HepG2 (cell line): ENCODE data around the gene HEPACAM. TPM values are rescaled to one million over a fixed set of nuclear protein-coding genes. Genes with fewer than 3 reads are reported as not detected.

ENCODE experiments used
- AKNA ChIP-seq: sonication (generic); formaldehyde crosslinking; IDR thresholded peaks from 2 replicates; pipeline ENCODE4 v1.4.0; 2020; ENCODE audit warnings: missing genetic modification reagents, borderline replicate concordance
- ATAD3A ChIP-seq: sonication (generic); formaldehyde crosslinking; IDR thresholded peaks from 2 replicates; pipeline ENCODE4 v1.4.0; 2020; ENCODE audit warnings: missing genetic modification reagents
- BRF2 ChIP-seq: sonication (generic); formaldehyde crosslinking; IDR thresholded peaks from 2 replicates; pipeline ENCODE4 v1.8.1; 2022; ENCODE audit warnings: mild to moderate bottlenecking, missing genetic modification reagents
- CREB1 ChIP-seq, 2 experiments: fragments of 450-650 bp in 1 of 2; IDR thresholded peaks; 2 replicates each; pipeline ENCODE4 v1.6.1; 2016 to 2017; ENCODE audit warnings: control low read depth in 1 of 2, mild to moderate bottlenecking in 1 of 2, missing compliant biosample characterization in 1 of 2, missing genetic modification characterization in 1 of 2
- FUBP1 ChIP-seq: sonication (generic); formaldehyde crosslinking; IDR thresholded peaks from 2 replicates; pipeline ENCODE4 v1.5.1; 2020; ENCODE audit warnings: missing genetic modification reagents, mild to moderate bottlenecking, borderline replicate concordance
- KDM2A ChIP-seq: sonication (generic); formaldehyde crosslinking; IDR thresholded peaks from 2 replicates; pipeline ENCODE4 v1.4.0; 2020; ENCODE audit warnings: low read depth, missing genetic modification reagents, borderline replicate concordance
- KDM4B ChIP-seq: sonication (generic); formaldehyde crosslinking; IDR thresholded peaks from 2 replicates; pipeline ENCODE4 v1.4.0; 2020; ENCODE audit warnings: missing genetic modification reagents
- KLF11 ChIP-seq: IDR thresholded peaks from 2 replicates; pipeline ENCODE4 v1.6.1; 2016; ENCODE audit warnings: missing compliant biosample characterization
- MAFK ChIP-seq, 2 experiments: IDR thresholded peaks in 1 of 2; conservative IDR thresholded peaks in 1 of 2; 2 replicates each; pipeline ENCODE4 v1.6.1; 2011; ENCODE audit warnings: improper control_type of control experiment in 2 of 2, low read length in 2 of 2
- NFE2 ChIP-seq: sonication (generic); formaldehyde crosslinking; IDR thresholded peaks from 2 replicates; pipeline ENCODE4 v1.4.0; 2020; ENCODE audit warnings: missing genetic modification reagents
- NFKBIZ ChIP-seq: IDR thresholded peaks from 2 replicates; pipeline ENCODE4 v1.6.1; 2018; ENCODE audit warnings: missing genetic modification reagents, missing compliant biosample characterization
- PRPF4 ChIP-seq: fragments of 200-400 bp; formaldehyde crosslinking; IDR thresholded peaks from 2 replicates; pipeline ENCODE4 v1.6.1; 2016; ENCODE audit warnings: low read length, low read depth; ENCODE audit not compliant: poor library complexity, severe bottlenecking
- SATB2 ChIP-seq: sonication (generic); formaldehyde crosslinking; IDR thresholded peaks from 2 replicates; pipeline ENCODE4 v1.5.0; 2020; ENCODE audit warnings: missing genetic modification reagents
- SIN3B ChIP-seq: fragments of 150-350 bp; IDR thresholded peaks from 2 replicates; pipeline ENCODE4 v1.6.1; 2014; ENCODE audit warnings: low read length
- TBX2 ChIP-seq: sonication (generic); formaldehyde crosslinking; IDR thresholded peaks from 2 replicates; pipeline ENCODE4 v1.5.0; 2020; ENCODE audit warnings: missing genetic modification reagents, mild to moderate bottlenecking, borderline replicate concordance
- TGIF2 ChIP-seq: IDR thresholded peaks from 2 replicates; pipeline ENCODE4 v1.6.1; 2016; ENCODE audit warnings: control low read depth, missing compliant biosample characterization
- YY1 ChIP-seq: IDR thresholded peaks from 2 replicates; pipeline ENCODE4 v1.6.1; 2011; ENCODE audit warnings: low read length, low read depth, moderate library complexity, mild to moderate bottlenecking; ENCODE audit not compliant: insufficient read depth, insufficient replicate concordance
- ZBTB21 ChIP-seq: sonication (generic); formaldehyde crosslinking; IDR thresholded peaks from 2 replicates; pipeline ENCODE4 v1.4.0; 2020; ENCODE audit warnings: missing genetic modification reagents
- ZEB1 ChIP-seq: IDR thresholded peaks from 2 replicates; pipeline ENCODE4 v1.6.1; 2012; ENCODE audit warnings: mild to moderate bottlenecking, low read depth, inconsistent platforms; ENCODE audit not compliant: insufficient replicate concordance
- polyA plus RNA-seq, 8 experiments: library from polyadenylated mRNA; depleted of rRNA in 3 of 8; stranded (reverse) in 7 of 8; unstranded in 1 of 8; fragments of >200 nt; fragmentation: Illumina TruSeq in 4 of 8; extraction: Trizol in 4 of 8; gene quantifications; 2 replicates each; pipeline versions ENCODE4 v1.2.1 to v1.2.3, GENCODE V29; 2011 to 2016; ENCODE audit warnings: low read depth in 4 of 8, missing spikeins in 1 of 8, mixed read lengths in 1 of 8; ENCODE audit not compliant: insufficient read depth in 1 of 8
- total RNA-seq, 5 experiments: library from RNA; depleted of rRNA; stranded (reverse); fragments of >200 nt; fragmentation: Illumina TruSeq; extraction: Trizol; gene quantifications; 2 replicates each; pipeline ENCODE4 v1.2.3, GENCODE V29; 2016; ENCODE audit warnings: low read depth in 1 of 5

HEPACAM gene
- total and polyA plus RNA-seq, 2 of the 13 experiments (the other 11 are each of a cell fraction or from before 2014, with no cell fraction given): 66.9 to 121 TPM

- peak; percentile 42; the same call in 1 of the 2 replicates for TF ChIP-seq TBX2 (CRISPR knock-in tag)
- no peak for TF ChIP-seq MAFK (conservative IDR thresholded peaks at IDR 0.05 in 1 of 2, IDR thresholded peaks at IDR 0.05 in 1 of 2; ENCODE audit: low read length in 2 of 2)
- no peak for TF ChIP-seq KLF11 (CRISPR knock-in tag)
- TF ChIP-seq KDM2A (CRISPR knock-in tag): no peak
- TF ChIP-seq YY1: no peak
- TF ChIP-seq SATB2 (CRISPR knock-in tag): no peak
- TF ChIP-seq SIN3B: no peak
- no peak for TF ChIP-seq FUBP1 (CRISPR knock-in tag)
- no peak for TF ChIP-seq ZEB1
- TF ChIP-seq BRF2 (CRISPR knock-in tag): no peak
- no peak for TF ChIP-seq NFE2 (CRISPR knock-in tag)
- TF ChIP-seq NFKBIZ (CRISPR knock-in tag): no peak
- no peak for TF ChIP-seq TGIF2 (CRISPR knock-in tag)
- TF ChIP-seq ATAD3A (CRISPR knock-in tag): no peak
- TF ChIP-seq CREB1 (IDR thresholded peaks at IDR 0.05): no peak
- no peak for TF ChIP-seq CREB1 (CRISPR knock-in tag; IDR thresholded peaks at IDR 0.05)
- TF ChIP-seq ZBTB21 (CRISPR knock-in tag): no peak
- no peak for TF ChIP-seq KDM4B (CRISPR knock-in tag)
- no peak for TF ChIP-seq AKNA
- TF ChIP-seq PRPF4: no peak
Measured at GRCh38 chr11:124882339-124883071, 53.3 kb downstream of the HEPACAM start (continued).
